Omental fat pad (tissue), 4 donors: ENCODE data around the gene SHTN1. TPM values are rescaled to one million over a fixed set of nuclear protein-coding genes. Genes with fewer than 3 reads are reported as not detected.

Source experiments
- ATAC-seq: fragments of 150-250 bp; one replicate; pipeline ENCODE4 v1.9.1; 2016; ENCODE audit warnings: mild to moderate bottlenecking, moderate library complexity; ENCODE audit not compliant: low FRiP score
- DNase-seq: peaks from one replicate; pipeline ENCODE4 v3.0.0-alpha.2; 2019; ENCODE audit warnings: low spot score
- CTCF ChIP-seq, 3 donors: fragments of 450-650 bp; IDR thresholded peaks; one replicate each; pipeline ENCODE4 v1.5.1; 2016 to 2017; ENCODE audit warnings: antibody characterized with exemption in 3 of 3, mild to moderate bottlenecking in 3 of 3, moderate library complexity in 2 of 3
- total RNA-seq, 4 donors: library from RNA; depleted of rRNA; stranded (reverse); fragments of >200 nt; gene quantifications; one replicate each; pipeline ENCODE4 v1.1.0, GENCODE V29; 2016

Gene SHTN1
- total RNA-seq, 4 donors from 2014 or later: 6.3 to 29.9 (median 13.9) TPM

GRCh38 chr10:116853287-116853686, 151.7 kb downstream of the SHTN1 start:
- DNase-seq: no peak
- no peak for TF ChIP-seq CTCF (IDR thresholded peaks at IDR 0.05)
- ATAC-seq: no peak

GRCh38 chr10:116852246-116852645, 152.7 kb downstream of the SHTN1 start:
- TF ChIP-seq CTCF (IDR thresholded peaks at IDR 0.05): no peak
- DNase-seq (no peak), ATAC-seq (no peak)

- TF ChIP-seq CTCF (IDR thresholded peaks at IDR 0.05): no peak
- ATAC-seq (peak; percentile 21), DNase-seq (no peak)
Observed at GRCh38 chr10:116850058-116850611, 154.9 kb downstream of the SHTN1 start.

- TF ChIP-seq CTCF (IDR thresholded peaks at IDR 0.05): no peak
- DNase-seq (peak; percentile 27), ATAC-seq (peak; percentile 87)
Observed at GRCh38 chr10:116849248-116850057, 155.5 kb downstream of the SHTN1 start, which contains the start of gene ENO4. ENO4 (plus strand) TSS chr10:116849499; CDS start chr10:116849567, 68 bp downstream.

- no peak for ATAC-seq
- TF ChIP-seq CTCF (IDR thresholded peaks at IDR 0.05): no peak
- no peak for DNase-seq
Observed at GRCh38 chr10:116848944-116849247, 156.1 kb downstream of the SHTN1 start.

GRCh38 chr10:116848032-116848943, 156.7 kb downstream of the SHTN1 start:
- TF ChIP-seq CTCF (IDR thresholded peaks at IDR 0.05): no peak
- ATAC-seq (no peak), DNase-seq (no peak)
